HUES48 (cell line): ENCODE data around the gene STAG1.

ENCODE experiments used
- H3K27ac ChIP-seq: one replicate; pipeline ENCODE4 v1.7.0; 2013; ENCODE audit warnings: low read depth, low read length, inconsistent platforms
- H3K27me3 ChIP-seq: 2 replicates; pipeline ENCODE4 v1.6.1; 2013; ENCODE audit warnings: mild to moderate bottlenecking, low read length; ENCODE audit not compliant: control insufficient read depth, insufficient read depth
- H3K36me3 ChIP-seq: 2 replicates; pipeline ENCODE4 v1.6.1; 2013; ENCODE audit warnings: low read length; ENCODE audit not compliant: control insufficient read depth, insufficient read depth
- H3K4me1 ChIP-seq: 2 replicates; pipeline ENCODE4 v1.6.1; 2013; ENCODE audit warnings: mild to moderate bottlenecking, low read length; ENCODE audit not compliant: control insufficient read depth, insufficient read depth
- H3K4me3 ChIP-seq: 2 replicates; pipeline ENCODE4 v1.5.1; 2013; ENCODE audit warnings: mild to moderate bottlenecking, low read depth, low read length
- H3K9ac ChIP-seq: 2 replicates; pipeline ENCODE4 v1.6.1; 2013; ENCODE audit warnings: mild to moderate bottlenecking, low read depth, low read length, moderate library complexity
- H3K9me3 ChIP-seq: 2 replicates; pipeline ENCODE4 v1.6.1; 2013; ENCODE audit warnings: low read length; ENCODE audit not compliant: control insufficient read depth, insufficient read depth

Gene STAG1

DNA sequence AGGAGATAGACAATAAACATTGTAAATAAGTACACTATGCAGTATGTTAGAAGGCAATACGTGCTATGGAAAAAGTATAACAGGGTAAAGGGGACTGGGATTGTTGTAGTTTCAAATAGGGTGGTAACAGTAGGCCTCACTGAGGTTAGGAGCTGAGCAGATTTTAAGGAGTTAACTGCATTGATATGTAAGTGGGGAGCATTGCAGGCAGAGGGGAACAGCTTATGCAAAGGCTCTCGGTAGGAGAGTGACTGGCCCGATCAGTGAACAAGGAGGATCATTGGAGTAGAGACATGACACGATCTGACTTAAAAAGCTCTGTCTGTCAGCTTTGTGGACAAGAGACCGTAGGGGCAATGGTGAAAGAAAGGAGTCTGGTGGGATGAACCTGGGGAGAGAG is 455.2 kb downstream of the STAG1 start:
- no peaks in the 10 kb centered on the region for H3K27me3 ChIP-seq
- H3K36me3 ChIP-seq, result peaks cover 39% of the 10 kb centered on the region
- H3K27ac ChIP-seq, result peak overlapping the region; percentile 51
- peaks cover 14% of the 10 kb centered on the region for H3K4me1 ChIP-seq
- H3K9ac ChIP-seq, result no peak overlapping the region
- H3K4me3 ChIP-seq, result no peak overlapping the region
- H3K9me3 ChIP-seq, result no peaks in the 10 kb centered on the region; the same call in 1 of the 2 replicates

DNA sequence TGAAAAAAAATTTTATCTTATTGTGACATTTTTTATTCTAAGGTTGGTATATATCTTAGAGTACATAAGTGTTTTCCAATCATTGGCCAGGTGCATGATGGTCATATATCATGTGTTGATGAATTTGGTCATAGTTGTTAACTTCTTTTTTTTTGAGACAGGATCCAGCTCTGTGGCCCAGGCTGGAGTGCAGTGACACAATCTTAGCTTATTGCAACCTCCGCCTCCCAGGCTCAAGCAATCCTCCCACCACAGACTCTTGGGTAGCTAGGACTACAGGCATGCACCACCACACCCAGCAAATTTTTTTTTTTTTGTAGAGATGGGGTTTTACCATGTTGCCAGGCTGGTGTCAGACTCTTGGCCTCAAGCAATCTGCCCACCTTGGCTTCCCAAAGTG is 458.0 kb downstream of the STAG1 start:
- no peaks in the 10 kb centered on the region for H3K27me3 ChIP-seq
- H3K4me1 ChIP-seq, result peaks cover 14% of the 10 kb centered on the region
- no peak overlapping the region for H3K9ac ChIP-seq
- no peaks in the 10 kb centered on the region for H3K9me3 ChIP-seq
- no peak overlapping the region for H3K4me3 ChIP-seq
- no peak overlapping the region for H3K27ac ChIP-seq
- H3K36me3 ChIP-seq, result peaks cover 17% of the 10 kb centered on the region

GRCh38 chr3:136293279-136293678 is 458.9 kb downstream of the STAG1 start:
- no peaks in the 10 kb centered on the region for H3K9me3 ChIP-seq

DNA sequence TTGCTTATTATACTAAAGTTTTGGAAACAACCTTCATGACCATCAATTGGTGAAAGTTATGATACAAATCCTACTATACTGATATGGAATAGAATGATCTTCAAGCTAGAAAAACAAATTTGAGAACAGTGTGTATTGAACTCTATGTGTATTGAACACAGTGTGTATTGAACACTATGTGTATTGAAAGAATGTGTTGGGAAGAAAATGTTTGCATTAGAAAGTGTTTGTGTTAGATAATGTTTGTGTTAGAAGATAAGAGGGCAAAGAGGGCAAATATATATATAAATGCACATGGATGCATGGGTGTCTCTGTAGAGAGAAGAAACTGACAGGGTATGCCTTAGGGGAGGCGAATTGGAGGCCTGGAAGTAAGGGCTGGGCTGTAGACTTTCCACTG is 459.7 kb downstream of the STAG1 start:
- no peaks in the 10 kb centered on the region for H3K9me3 ChIP-seq
- H3K9ac ChIP-seq, result no peak overlapping the region
- H3K4me3 ChIP-seq, result no peak overlapping the region
- H3K27ac ChIP-seq, result no peak overlapping the region
- H3K36me3 ChIP-seq, result peaks cover 13% of the 10 kb centered on the region
- H3K27me3 ChIP-seq, result no peaks in the 10 kb centered on the region
- peaks cover 11% of the 10 kb centered on the region for H3K4me1 ChIP-seq

More at GRCh38 chr3:136293279-136293678, 458.9 kb downstream of the STAG1 start:
- no peak overlapping the region for H3K27ac ChIP-seq
- peaks cover 14% of the 10 kb centered on the region for H3K4me1 ChIP-seq
- H3K4me3 ChIP-seq, result no peak overlapping the region
- no peaks in the 10 kb centered on the region for H3K27me3 ChIP-seq
- peaks cover 13% of the 10 kb centered on the region for H3K36me3 ChIP-seq
- no peak overlapping the region for H3K9ac ChIP-seq

GRCh38 chr3:136291302-136291701 is 460.9 kb downstream of the STAG1 start:
- Histone ChIP-seq H3K9me3 (no peaks in the 10 kb centered on the region), H3K9ac (no peak overlapping the region), H3K4me3 (no peak overlapping the region), H3K36me3 (peaks cover 17% of the 10 kb centered on the region), H3K27me3 (no peaks in the 10 kb centered on the region), H3K27ac (no peak overlapping the region), H3K4me1 (no peaks in the 10 kb centered on the region)
